HepG2 (cell line): Measurements from ENCODE around the gene FGF21. TPM values are rescaled to one million over a fixed set of nuclear protein-coding genes. Genes with fewer than 3 reads are reported as not detected.

Experiments used
- CTCF ChIP-seq: sonication (generic); formaldehyde crosslinking; IDR thresholded peaks from 2 replicates; pipeline ENCODE4 v1.5.0; 2020; ENCODE audit warnings: mild to moderate bottlenecking, missing genetic modification reagents, moderate library complexity
- DR1 ChIP-seq: sonication (generic); formaldehyde crosslinking; IDR thresholded peaks from 2 replicates; pipeline ENCODE4 v1.8.0; 2021; ENCODE audit warnings: mild to moderate bottlenecking, missing genetic modification reagents, inconsistent platforms
- GFI1 ChIP-seq: sonication (generic); formaldehyde crosslinking; IDR thresholded peaks from 2 replicates; pipeline ENCODE4 v1.5.0; 2020; ENCODE audit warnings: missing genetic modification reagents, mild to moderate bottlenecking, borderline replicate concordance
- IRF1 ChIP-seq: sonication (generic); formaldehyde crosslinking; IDR thresholded peaks from 2 replicates; pipeline ENCODE4 v1.4.0; 2020; ENCODE audit warnings: low read depth, mild to moderate bottlenecking, missing genetic modification reagents
- JUNB ChIP-seq: sonication (generic); formaldehyde crosslinking; IDR thresholded peaks from 2 replicates; pipeline ENCODE4 v1.8.0; 2022; ENCODE audit warnings: missing genetic modification reagents, mild to moderate bottlenecking, borderline replicate concordance
- NPAS2 ChIP-seq: sonication (generic); formaldehyde crosslinking; IDR thresholded peaks from 2 replicates; pipeline ENCODE4 v1.8.0; 2022; ENCODE audit warnings: mild to moderate bottlenecking, missing genetic modification reagents, borderline replicate concordance
- RARA ChIP-seq: IDR thresholded peaks from 2 replicates; pipeline ENCODE4 v1.6.1; 2016; ENCODE audit warnings: missing genetic modification reagents, missing compliant biosample characterization
- SALL1 ChIP-seq: sonication (generic); formaldehyde crosslinking; IDR thresholded peaks from 2 replicates; pipeline ENCODE4 v1.8.0; 2022; ENCODE audit warnings: mild to moderate bottlenecking, missing genetic modification reagents
- SMARCE1 ChIP-seq: fragments of 450-650 bp; IDR thresholded peaks from 2 replicates; pipeline ENCODE4 v1.6.1; 2017; ENCODE audit warnings: borderline replicate concordance
- SMC3 ChIP-seq: IDR thresholded peaks from 2 replicates; pipeline ENCODE4 v1.6.1; 2011; ENCODE audit warnings: low read length, improper control_type of control experiment
- SPEN ChIP-seq: sonication (generic); formaldehyde crosslinking; IDR thresholded peaks from 2 replicates; pipeline ENCODE4 v1.5.1; 2020; ENCODE audit warnings: low read depth, mild to moderate bottlenecking, missing genetic modification reagents
- XBP1 ChIP-seq: sonication (generic); formaldehyde crosslinking; IDR thresholded peaks from 2 replicates; pipeline ENCODE4 v1.5.0; 2020; ENCODE audit warnings: missing genetic modification reagents
- ZBTB21 ChIP-seq: sonication (generic); formaldehyde crosslinking; IDR thresholded peaks from 2 replicates; pipeline ENCODE4 v1.4.0; 2020; ENCODE audit warnings: missing genetic modification reagents
- ZBTB7B ChIP-seq: sonication (generic); formaldehyde crosslinking; IDR thresholded peaks from 2 replicates; pipeline ENCODE4 v1.4.0; 2020; ENCODE audit warnings: missing genetic modification reagents
- ZNF644 ChIP-seq: IDR thresholded peaks from 2 replicates; pipeline ENCODE4 v1.6.1; 2016; ENCODE audit warnings: low read depth
- ZNF660 ChIP-seq: sonication (generic); formaldehyde crosslinking; IDR thresholded peaks from 2 replicates; pipeline ENCODE4 v1.5.1; 2020; ENCODE audit warnings: mild to moderate bottlenecking, low read depth, missing genetic modification reagents, borderline replicate concordance
- ZNF674 ChIP-seq: sonication (generic); formaldehyde crosslinking; IDR thresholded peaks from 2 replicates; pipeline ENCODE4 v1.5.0; 2020; ENCODE audit warnings: low read depth, mild to moderate bottlenecking, missing genetic modification reagents
- ZNF788 ChIP-seq: sonication (generic); formaldehyde crosslinking; IDR thresholded peaks from 2 replicates; pipeline ENCODE4 v1.5.0; 2020; ENCODE audit warnings: mild to moderate bottlenecking, missing genetic modification reagents, borderline replicate concordance
- ZSCAN22 ChIP-seq: sonication (generic); formaldehyde crosslinking; IDR thresholded peaks from 2 replicates; pipeline ENCODE4 v1.4.0; 2020; ENCODE audit warnings: mild to moderate bottlenecking, missing genetic modification reagents
- polyA plus RNA-seq, 8 experiments: library from polyadenylated mRNA; depleted of rRNA in 3 of 8; stranded (reverse) in 7 of 8; unstranded in 1 of 8; fragments of >200 nt; fragmentation: Illumina TruSeq in 4 of 8; extraction: Trizol in 4 of 8; gene quantifications; 2 replicates each; pipeline versions ENCODE4 v1.2.1 to v1.2.3, GENCODE V29; 2011 to 2016; ENCODE audit warnings: low read depth in 4 of 8, missing spikeins in 1 of 8, mixed read lengths in 1 of 8; ENCODE audit not compliant: insufficient read depth in 1 of 8
- total RNA-seq, 5 experiments: library from RNA; depleted of rRNA; stranded (reverse); fragments of >200 nt; fragmentation: Illumina TruSeq; extraction: Trizol; gene quantifications; 2 replicates each; pipeline ENCODE4 v1.2.3, GENCODE V29; 2016; ENCODE audit warnings: low read depth in 1 of 5
- TF ChIP-seq, protein P1 (sequence below): sonication (generic); formaldehyde crosslinking; IDR thresholded peaks from 2 replicates; pipeline ENCODE4 v1.4.0; 2020; ENCODE audit warnings: mild to moderate bottlenecking, missing genetic modification reagents

The FGF21 gene
- total and polyA plus RNA-seq, 2 of the 13 experiments (the other 11 are each of a cell fraction or from before 2014, with no cell fraction given): 0.17 TPM; not detected in 1

- TF ChIP-seq, protein P1, sequence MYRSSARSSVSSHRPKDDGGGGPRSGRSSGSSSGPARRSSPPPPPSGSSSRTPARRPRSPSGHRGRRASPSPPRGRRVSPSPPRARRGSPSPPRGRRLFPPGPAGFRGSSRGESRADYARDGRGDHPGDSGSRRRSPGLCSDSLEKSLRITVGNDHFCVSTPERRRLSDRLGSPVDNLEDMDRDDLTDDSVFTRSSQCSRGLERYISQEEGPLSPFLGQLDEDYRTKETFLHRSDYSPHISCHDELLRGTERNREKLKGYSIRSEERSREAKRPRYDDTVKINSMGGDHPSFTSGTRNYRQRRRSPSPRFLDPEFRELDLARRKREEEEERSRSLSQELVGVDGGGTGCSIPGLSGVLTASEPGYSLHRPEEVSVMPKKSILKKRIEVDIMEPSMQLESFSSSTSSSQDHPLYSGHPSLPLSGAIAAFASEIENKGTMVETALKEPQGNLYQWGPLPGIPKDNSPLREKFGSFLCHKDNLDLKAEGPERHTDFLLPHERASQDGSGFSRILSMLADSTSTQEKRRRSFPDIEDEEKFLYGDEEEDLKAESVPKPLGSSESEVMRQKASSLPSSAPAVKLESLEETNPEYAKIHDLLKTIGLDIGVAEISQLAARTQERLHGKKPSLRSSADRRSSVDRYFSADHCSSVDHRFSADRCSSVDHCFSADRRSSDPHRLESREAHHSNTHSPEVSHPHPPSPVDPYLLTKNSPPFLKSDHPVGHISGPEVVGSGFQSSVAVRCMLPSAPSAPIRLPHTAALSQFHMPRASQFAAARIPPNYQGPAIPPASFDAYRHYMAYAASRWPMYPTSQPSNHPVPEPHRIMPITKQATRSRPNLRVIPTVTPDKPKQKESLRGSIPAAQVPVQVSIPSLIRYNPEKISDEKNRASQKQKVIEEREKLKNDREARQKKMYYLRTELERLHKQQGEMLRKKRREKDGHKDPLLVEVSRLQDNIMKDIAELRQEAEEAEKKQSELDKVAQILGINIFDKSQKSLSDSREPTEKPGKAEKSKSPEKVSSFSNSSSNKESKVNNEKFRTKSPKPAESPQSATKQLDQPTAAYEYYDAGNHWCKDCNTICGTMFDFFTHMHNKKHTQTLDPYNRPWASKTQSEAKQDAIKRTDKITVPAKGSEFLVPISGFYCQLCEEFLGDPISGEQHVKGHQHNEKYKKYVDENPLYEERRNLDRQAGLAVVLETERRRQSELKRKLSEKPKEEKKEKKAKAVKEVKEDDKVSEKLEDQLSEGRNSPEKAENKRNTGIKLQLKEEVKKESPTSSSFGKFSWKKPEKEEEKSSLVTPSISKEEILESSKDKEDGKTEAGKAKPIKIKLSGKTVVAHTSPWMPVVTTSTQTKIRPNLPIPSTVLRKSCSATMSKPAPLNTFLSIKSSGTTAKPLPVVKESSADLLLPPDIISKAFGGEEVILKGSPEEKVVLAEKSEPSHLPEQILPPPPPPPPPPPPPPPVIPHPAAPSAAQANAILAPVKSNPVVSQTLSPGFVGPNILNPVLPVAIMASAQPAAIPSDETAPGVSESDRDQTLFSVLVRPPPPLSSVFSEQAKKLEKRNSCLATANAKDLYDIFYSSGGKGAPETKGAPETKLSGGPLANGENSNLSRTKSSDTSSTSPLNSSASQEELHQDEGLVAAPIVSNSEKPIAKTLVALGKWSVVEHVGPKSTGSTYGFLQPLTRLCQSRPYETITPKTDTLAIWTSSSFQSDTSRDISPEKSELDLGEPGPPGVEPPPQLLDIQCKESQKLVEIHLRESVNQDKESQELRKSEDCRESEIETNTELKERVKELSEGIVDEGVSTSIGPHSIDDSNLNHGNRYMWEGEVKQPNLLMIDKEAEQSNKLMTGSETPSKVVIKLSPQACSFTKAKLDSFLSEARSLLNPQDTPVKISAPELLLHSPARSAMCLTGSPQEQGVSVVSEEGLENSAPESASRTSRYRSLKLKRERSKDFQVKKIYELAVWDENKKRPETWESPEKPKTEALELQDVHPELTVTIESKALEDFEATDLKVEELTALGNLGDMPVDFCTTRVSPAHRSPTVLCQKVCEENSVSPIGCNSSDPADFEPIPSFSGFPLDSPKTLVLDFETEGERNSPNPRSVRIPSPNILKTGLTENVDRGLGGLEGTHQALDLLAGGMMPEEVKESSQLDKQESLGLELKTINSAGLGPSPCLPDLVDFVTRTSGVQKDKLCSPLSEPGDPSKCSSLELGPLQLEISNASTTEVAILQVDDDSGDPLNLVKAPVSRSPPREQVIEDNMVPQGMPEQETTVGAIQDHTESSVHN: no peak
- 0 out of 2 replicates have a peak, but pooled peaks have one; percentile 85 for TF ChIP-seq ZSCAN22
- TF ChIP-seq ZNF674 (CRISPR knock-in tag): no peak
- TF ChIP-seq RARA (CRISPR knock-in tag): no peak
- peak; percentile 18; the same call in 1 of the 2 replicates for TF ChIP-seq GFI1 (CRISPR knock-in tag)
- no peak for TF ChIP-seq XBP1
- TF ChIP-seq IRF1 (CRISPR knock-in tag): no peak
- no peak for TF ChIP-seq NPAS2
- no peak for TF ChIP-seq ZNF660 (CRISPR knock-in tag)
- peak; percentile 45; the same call in 1 of the 2 replicates for TF ChIP-seq SMC3
- TF ChIP-seq SALL1: peak; percentile 74
- no peak for TF ChIP-seq JUNB (CRISPR knock-in tag)
- no peak for TF ChIP-seq ZNF644
- TF ChIP-seq ZBTB21: no peak
- TF ChIP-seq DR1 (CRISPR knock-in tag): no peak
- TF ChIP-seq ZBTB7B (CRISPR knock-in tag): no peak
- peak; percentile 97 for TF ChIP-seq CTCF (CRISPR knock-in tag)
- TF ChIP-seq ZNF788 (CRISPR knock-in tag): peak; percentile 71; the same call in 1 of the 2 replicates
- TF ChIP-seq SPEN: peak; percentile 76
- no peak for TF ChIP-seq SMARCE1
These were observed 39.8 kb downstream of the FGF21 start (continued) for GRCh38 chr19:48795055-48795684.
